ENCODE data around the gene P4HTM.

P4HTM gene

GRCh38 chr3:49012441-49013017, 22.5 kb downstream of the P4HTM start:
- no peak for DNase-seq (ENCODE audit: extremely low spot score)
- POLR2A ChIA-PET = interaction anchor here (0.8 to 2.6 kb wide), 5 partner anchors 8 to 21 kb away, joined by 4 to 12 read pairs (median 7); partner anchors contain the start of genes IMPDH2 and NDUFAF3
- no peak for TF ChIP-seq CTCF (IDR thresholded peaks at IDR 0.05; ENCODE audit: control extremely low read depth, extremely low read depth, low read depth, missing control alignments)
- CTCF ChIA-PET = interaction anchor here (0.8 to 11.8 kb wide), 8 partner anchors 7 to 436 kb away, joined by 3 to 131 read pairs (median 4); partner anchors contain the start of genes DALRD3, NDUFAF3 and P4HTM

- ChIA-PET CTCF (interaction anchor here (0.8 to 11.8 kb wide), 10 partner anchors 8 to 436 kb away, joined by 3 to 131 read pairs (median 4); partner anchors contain the start of genes DALRD3, NDUFAF3 and P4HTM), POLR2A (interaction anchor here (1.9 to 2.6 kb wide), 2 partner anchors 13 to 16 kb away, joined by 7 to 12 read pairs; partner anchors contain the start of gene IMPDH2)
- no peak for DNase-seq (ENCODE audit: extremely low spot score)
- no peak for TF ChIP-seq CTCF (IDR thresholded peaks at IDR 0.05; ENCODE audit: control extremely low read depth, extremely low read depth, low read depth, missing control alignments)
Measured at GRCh38 chr3:49013113-49013737, 23.2 kb downstream of the P4HTM start.

- CTCF ChIA-PET = interaction anchor here (1.1 to 11.8 kb wide), 8 partner anchors 7 to 435 kb away, joined by 3 to 131 read pairs (median 4); partner anchors contain the start of genes DALRD3, NDUFAF3 and P4HTM
- DNase-seq (ENCODE audit: extremely low spot score) = peak; percentile 52
- peak; percentile 71 for TF ChIP-seq CTCF (IDR thresholded peaks at IDR 0.05; ENCODE audit: control extremely low read depth, extremely low read depth, low read depth, missing control alignments)
- POLR2A ChIA-PET = interaction anchor here (1.0 to 2.6 kb wide), 3 partner anchors 15 to 24 kb away, joined by 3 to 12 read pairs (median 11); partner anchors contain the start of gene IMPDH2
Measured at GRCh38 chr3:49013738-49014660, 24.0 kb downstream of the P4HTM start.

- POLR2A ChIA-PET = interaction anchor here (2.3 to 4.2 kb wide), 2 partner anchors 8 to 14 kb away, joined by 11 to 28 read pairs; partner anchors contain the start of genes IMPDH2 and WDR6
- no peak for TF ChIP-seq CTCF (IDR thresholded peaks at IDR 0.05; ENCODE audit: control extremely low read depth, extremely low read depth, low read depth, missing control alignments)
- CTCF ChIA-PET = interaction anchor here (1.0 to 11.8 kb wide), 5 partner anchors 6 to 28 kb away, joined by 3 to 131 read pairs (median 7); partner anchors contain the start of genes DALRD3 and NDUFAF3
- no peak for DNase-seq (ENCODE audit: extremely low spot score)
Measured at GRCh38 chr3:49015072-49015471, 25.0 kb downstream of the P4HTM start.

- ChIA-PET CTCF (interaction anchor here (1.0 to 1.5 kb wide), 3 partner anchors 9 to 580 kb away, joined by 3 to 7 read pairs (median 3); no protein-coding TSS in a partner anchor), POLR2A (interaction anchor here (2.3 to 4.2 kb wide), 2 partner anchors 9 to 13 kb away, joined by 11 to 28 read pairs; partner anchors contain the start of genes IMPDH2 and WDR6)
- DNase-seq (ENCODE audit: extremely low spot score) = no peak
- TF ChIP-seq CTCF (IDR thresholded peaks at IDR 0.05; ENCODE audit: control extremely low read depth, extremely low read depth, low read depth, missing control alignments) = no peak
Measured at GRCh38 chr3:49015765-49016164, 25.7 kb downstream of the P4HTM start.

Measured in GM10248 (cell line).